ENCODE measurements around the gene PIP5K1B. TPM values are rescaled to one million over a fixed set of nuclear protein-coding genes. Genes with fewer than 3 reads are reported as not detected.

PIP5K1B gene
- total RNA-seq, 2 donors from 2014 or later, result 18.4 to 44.8 TPM

- no peaks in the 10 kb centered on the region for H3K36me3 ChIP-seq
- H3K27ac ChIP-seq, result no peak overlapping the region
- TF ChIP-seq CTCF (IDR thresholded peaks at IDR 0.05), result no peak
- H3K4me1 ChIP-seq, result peaks cover 0 to 6% of the 10 kb centered on the region in 2 donors
- H3K27me3 ChIP-seq, result no peaks in the 10 kb centered on the region
- H3K9me3 ChIP-seq, result peaks cover 0 to 6% of the 10 kb centered on the region in 2 donors
- DNase-seq (ENCODE audit: low spot score), result no peak
- H3K4me3 ChIP-seq, result no peak overlapping the region
These were observed 55.8 kb downstream of the PIP5K1B start for GRCh38 chr9:68760674-68761333.

GRCh38 chr9:68762570-68762969, 57.5 kb downstream of the PIP5K1B start:
- Histone ChIP-seq H3K9me3 (peaks cover 0 to 6% of the 10 kb centered on the region in 2 donors), H3K4me3 (no peak overlapping the region), H3K36me3 (no peaks in the 10 kb centered on the region), H3K27me3 (no peaks in the 10 kb centered on the region), H3K27ac (no peak overlapping the region), H3K4me1 (peaks cover 0 to 6% of the 10 kb centered on the region in 2 donors)
- no peak for DNase-seq (ENCODE audit: low spot score)
- TF ChIP-seq CTCF (IDR thresholded peaks at IDR 0.05), result no peak

- Histone ChIP-seq H3K4me1 (peaks cover 0 to 6% of the 10 kb centered on the region in 2 donors), H3K27ac (no peak overlapping the region), H3K4me3 (no peak overlapping the region), H3K9me3 (peaks cover 0 to 6% of the 10 kb centered on the region in 2 donors), H3K36me3 (no peaks in the 10 kb centered on the region), H3K27me3 (no peaks in the 10 kb centered on the region)
- no peak for DNase-seq (ENCODE audit: low spot score)
- no peak for TF ChIP-seq CTCF (IDR thresholded peaks at IDR 0.05)
These were observed 58.1 kb downstream of the PIP5K1B start for GRCh38 chr9:68763104-68763503.

GRCh38 chr9:68768619-68769018, 63.6 kb downstream of the PIP5K1B start:
- H3K4me1 ChIP-seq, result peaks cover 0 to 6% of the 10 kb centered on the region in 2 donors
- no peak for DNase-seq (ENCODE audit: low spot score)
- H3K9me3 ChIP-seq, result no peaks in the 10 kb centered on the region
- peak overlapping the region in 1 of 2 donors; percentile 47 for H3K27ac ChIP-seq
- TF ChIP-seq CTCF (IDR thresholded peaks at IDR 0.05), result no peak
- no peaks in the 10 kb centered on the region for H3K27me3 ChIP-seq
- no peaks in the 10 kb centered on the region for H3K36me3 ChIP-seq
- no peak overlapping the region for H3K4me3 ChIP-seq

GRCh38 chr9:68769852-68770251, 64.8 kb downstream of the PIP5K1B start:
- no peaks in the 10 kb centered on the region for H3K9me3 ChIP-seq
- no peak overlapping the region for H3K27ac ChIP-seq
- DNase-seq (ENCODE audit: low spot score), result no peak
- H3K4me1 ChIP-seq, result peaks cover 0 to 6% of the 10 kb centered on the region in 2 donors
- no peaks in the 10 kb centered on the region for H3K27me3 ChIP-seq
- no peak for TF ChIP-seq CTCF (IDR thresholded peaks at IDR 0.05)
- no peaks in the 10 kb centered on the region for H3K36me3 ChIP-seq
- H3K4me3 ChIP-seq, result no peak overlapping the region

GRCh38 chr9:68771376-68771775, 66.3 kb downstream of the PIP5K1B start:
- H3K4me1 ChIP-seq, result peaks cover 0 to under 1% of the 10 kb centered on the region in 2 donors
- no peaks in the 10 kb centered on the region for H3K9me3 ChIP-seq
- H3K27ac ChIP-seq, result no peak overlapping the region
- no peaks in the 10 kb centered on the region for H3K27me3 ChIP-seq
- TF ChIP-seq CTCF (IDR thresholded peaks at IDR 0.05), result no peak
- H3K4me3 ChIP-seq, result no peak overlapping the region
- no peaks in the 10 kb centered on the region for H3K36me3 ChIP-seq
- DNase-seq (ENCODE audit: low spot score), result no peak
